SIG-M5 treated with dmso at 0.1 percent for 504 hours (cell line): ENCODE measurements around the gene PTPN14.

Source experiments
- DNase-seq: peaks from one replicate; lab custom pipeline; 2025; ENCODE audit not compliant: unreplicated experiment; lab: John Stamatoyannopoulos, UW

PTPN14 gene

DNA sequence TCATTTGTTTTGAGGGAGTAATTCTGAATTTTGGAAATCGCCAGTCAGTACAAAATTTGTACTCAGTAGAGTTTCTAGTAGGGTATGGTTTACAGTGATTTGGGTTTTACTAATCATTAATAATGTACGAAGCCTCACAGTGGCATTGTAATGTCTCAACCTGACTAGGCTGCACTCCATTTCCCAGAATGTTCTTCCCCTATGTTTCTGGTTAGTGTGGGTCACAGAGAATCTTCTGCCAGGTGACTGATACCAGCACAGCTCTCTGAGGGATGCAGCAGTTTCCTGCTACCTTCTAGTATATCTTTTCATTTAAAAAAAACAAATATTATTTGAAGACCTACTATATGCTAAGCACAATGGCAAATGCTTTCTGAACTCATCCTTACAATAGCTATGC is 112.9 kb downstream of the PTPN14 start:
- no peak for DNase-seq

DNA sequence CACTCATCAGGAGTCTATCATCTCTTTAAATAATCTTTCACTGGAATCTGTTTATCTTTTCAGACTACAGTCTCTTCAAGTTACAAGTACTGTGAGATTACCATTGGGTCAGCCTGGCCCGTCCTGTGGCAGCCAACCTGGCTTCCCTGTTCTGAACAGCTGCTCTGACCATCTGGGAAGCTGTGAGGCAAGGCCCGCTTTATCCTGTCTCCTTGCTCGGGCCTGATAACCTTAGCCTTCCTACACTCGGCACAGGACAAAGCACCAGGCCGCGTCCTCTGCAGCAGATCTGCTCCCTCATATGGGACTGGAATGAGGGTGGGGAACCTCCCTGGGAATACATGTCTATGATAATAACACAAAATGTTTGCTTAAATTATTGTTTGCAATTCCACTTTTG is 113.3 kb downstream of the PTPN14 start:
- DNase-seq, result no peak

DNA sequence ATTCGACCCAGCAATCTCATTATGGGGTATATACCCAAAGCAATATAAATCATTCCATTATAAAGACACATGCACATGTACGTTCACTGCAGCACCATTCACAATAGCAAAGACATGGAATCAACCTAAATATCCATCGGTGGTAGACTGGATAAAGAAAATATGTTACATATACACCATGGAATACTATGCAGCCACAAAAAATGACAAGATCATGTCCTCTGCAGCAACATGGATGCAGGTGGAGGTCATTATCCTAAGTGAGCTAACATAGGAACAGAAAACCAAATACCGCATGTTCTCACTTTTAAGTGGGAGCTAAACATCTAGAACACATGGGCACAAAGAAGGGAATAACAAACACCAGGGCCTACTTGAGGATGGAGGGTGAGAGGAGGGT is 115.5 kb downstream of the PTPN14 start:
- no peak for DNase-seq

DNA sequence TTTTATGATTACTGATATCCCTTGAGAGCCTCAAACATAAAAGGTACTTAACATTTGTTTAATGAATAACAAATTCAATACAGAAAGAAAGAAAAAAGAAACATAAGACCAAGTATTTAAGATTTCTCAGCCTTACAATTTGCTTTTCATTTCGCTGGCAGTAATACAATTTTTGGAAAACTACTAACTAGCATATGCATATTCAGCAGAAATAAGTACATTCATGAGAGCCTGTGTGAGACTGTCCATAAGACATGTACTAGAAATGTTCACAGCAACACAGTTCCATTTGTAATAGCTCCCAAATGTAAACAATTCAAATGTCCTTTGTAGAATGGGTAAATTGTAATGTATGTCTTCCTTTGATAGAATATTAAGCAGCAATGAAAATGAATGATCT is 119.2 kb downstream of the PTPN14 start:
- DNase-seq, result no peak

DNA sequence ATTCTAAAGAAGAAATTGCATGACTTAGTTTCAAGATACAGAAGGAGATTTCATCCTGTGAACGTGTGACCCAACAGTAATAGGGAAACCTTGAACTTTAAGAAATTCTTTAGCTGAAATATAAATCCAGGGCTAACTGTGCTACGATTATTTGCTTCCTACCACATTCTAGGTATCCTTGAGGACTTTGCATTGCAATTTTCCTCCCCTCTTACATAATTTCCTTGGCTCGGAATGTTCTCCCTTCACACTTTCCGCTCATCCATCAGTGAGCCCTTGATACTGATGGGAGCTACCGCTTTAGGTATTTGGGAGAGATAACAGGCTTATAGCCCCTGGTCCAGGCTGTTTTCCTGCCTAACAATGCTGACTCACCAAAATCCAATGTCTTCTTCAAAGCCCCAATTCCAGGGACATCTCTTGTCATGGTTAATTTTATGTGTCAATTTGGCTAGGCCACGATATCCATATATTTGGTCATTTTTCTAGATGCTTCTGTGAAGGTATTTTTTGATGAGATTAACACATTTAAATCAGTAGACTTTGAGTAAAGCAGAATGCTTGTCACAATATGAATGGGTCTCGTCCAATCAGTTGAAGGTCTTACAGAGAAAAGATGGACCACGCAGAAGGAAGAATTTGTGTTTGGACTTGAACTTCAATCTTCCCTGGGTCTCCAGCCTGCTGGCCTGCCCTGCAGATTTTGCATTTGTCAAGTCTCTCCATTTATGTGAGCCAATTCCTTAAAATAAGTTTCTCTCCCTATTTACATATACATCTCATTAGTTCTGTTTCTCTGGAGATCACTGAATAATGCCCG is 121.2 kb downstream of the PTPN14 start:
- DNase-seq, result no peak

DNA sequence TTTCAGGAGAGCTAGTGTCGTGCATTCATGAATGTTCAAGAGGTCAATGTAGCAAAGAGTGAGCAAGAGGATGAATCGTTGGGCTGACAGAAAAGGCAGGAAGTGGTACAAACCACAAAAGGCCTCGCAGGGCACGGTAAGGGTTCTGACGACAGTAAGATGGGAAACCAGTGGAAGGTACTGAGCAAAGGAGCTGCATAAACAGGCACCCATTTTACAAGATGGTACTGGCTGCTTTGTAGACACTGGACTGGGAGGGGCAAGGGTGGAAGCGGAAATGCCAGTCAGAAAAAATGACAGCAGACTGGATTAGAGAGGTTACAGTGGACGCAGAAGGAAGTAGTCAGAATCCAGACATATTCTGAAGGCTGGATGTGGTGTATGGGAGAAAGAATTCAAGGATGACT is 123.5 kb downstream of the PTPN14 start:
- peak; percentile 97 for DNase-seq

DNA sequence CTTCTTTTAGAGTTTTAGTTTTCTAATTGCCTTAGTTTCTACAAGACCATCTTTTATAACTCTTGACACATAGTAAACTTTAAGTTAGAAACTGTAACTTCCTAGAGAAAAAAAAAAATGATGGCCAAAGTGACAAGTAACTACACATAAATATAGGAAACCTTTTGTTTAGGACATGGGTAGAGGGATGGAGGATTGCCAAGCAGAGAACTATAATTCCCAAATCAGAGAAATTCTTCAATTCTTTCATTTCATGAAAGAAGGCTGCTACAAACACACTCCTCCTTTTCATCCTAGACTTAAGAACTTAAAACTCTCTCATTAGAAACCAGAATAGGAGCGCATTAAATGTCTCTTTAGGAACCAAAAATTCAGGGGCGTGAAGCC is 125.0 kb downstream of the PTPN14 start:
- no peak for DNase-seq

DNA sequence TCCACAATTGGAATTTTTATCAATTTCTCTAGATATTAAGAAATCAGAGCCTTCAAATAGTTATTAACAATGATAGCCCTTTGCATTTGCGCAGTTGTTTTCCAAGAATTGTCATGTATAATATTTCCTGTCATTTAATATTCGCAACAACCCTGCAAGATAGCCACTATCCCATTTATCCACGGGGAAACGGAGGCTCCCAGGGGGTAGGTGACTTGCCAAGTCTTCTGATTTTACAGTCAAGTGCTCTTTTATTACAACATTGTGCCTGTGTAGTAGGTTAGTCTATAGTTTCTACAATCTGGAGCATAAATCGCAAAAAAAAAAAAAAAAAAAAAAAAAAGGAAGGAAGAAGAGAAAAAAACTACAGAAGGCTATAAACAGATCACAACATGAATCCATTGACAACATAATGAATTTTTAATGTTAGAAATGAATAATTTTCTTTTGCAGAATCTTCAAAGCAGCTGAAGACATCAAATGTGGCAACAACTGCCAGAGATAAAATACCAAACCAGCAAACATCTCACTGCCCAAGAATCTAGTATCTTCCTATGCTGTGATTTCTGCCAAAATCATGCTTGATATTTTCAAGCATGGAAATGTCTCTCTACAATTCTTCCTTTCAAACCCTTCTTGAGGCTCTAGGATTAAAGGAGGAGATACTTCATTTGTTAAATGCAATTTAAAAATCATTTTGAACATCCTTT is 125.5 kb downstream of the PTPN14 start:
- no peak for DNase-seq

DNA sequence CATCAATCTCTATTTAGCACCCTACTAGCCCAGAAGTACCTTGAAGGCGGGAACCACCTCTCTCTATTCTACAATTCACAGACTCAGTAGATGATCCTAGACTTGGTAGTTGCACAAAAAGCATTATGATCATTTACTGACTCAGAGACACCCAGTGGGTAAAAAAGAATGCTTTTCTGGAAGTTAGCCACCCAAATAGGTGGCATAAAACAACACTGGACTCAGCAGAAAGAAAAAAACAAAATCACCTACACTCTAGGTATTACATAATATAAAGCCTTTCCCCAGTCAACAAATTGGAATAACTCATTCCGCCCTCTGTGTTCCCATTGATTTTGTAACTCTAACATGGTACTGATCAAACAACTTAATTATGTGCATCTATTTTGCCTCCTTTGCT is 126.3 kb downstream of the PTPN14 start:
- no peak for DNase-seq

DNA sequence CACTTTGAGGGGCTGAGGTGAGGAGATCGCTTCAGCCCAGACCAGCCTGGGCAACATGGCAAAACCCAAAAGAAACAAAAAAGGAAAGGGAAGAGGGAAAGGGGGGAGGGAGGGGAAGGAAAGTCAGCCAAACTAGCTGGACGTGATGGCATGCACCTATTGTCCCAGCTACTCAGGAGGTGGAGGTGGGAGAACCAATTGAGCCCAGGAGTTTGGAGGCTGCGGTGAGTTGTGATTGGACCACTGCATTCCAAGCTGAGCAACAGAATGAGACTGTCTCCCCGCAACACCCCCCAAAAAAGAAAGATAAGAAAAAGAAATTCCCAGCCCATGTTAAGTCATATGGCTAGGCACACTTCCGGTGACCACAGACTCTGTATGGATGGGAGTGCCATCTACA is 128.4 kb downstream of the PTPN14 start:
- no peak for DNase-seq

DNA sequence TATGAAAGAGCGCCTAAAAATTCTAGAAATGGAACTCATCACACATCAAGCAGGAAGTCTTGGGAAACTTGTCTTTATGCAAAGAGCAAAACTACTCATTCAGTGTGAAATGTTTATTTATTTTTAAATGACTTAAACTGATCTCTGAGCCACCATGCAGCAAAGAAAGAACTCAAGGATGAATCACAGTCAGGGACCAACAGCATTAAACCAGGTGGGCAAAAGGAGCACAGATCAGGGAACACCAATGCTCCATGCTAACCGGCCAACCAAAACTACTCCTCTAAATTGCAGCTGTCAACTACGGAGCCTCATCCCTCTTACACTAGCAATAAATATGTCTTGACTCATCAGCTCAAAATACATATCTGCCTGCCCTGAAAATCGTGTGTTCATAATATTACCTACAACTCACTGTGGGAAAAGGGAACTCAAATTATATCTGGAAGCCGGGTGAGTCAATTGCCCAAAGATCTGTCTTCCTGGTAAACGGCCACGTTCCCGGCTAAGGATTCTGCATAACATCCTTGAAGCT is 129.2 kb downstream of the PTPN14 start:
- DNase-seq, result no peak

DNA sequence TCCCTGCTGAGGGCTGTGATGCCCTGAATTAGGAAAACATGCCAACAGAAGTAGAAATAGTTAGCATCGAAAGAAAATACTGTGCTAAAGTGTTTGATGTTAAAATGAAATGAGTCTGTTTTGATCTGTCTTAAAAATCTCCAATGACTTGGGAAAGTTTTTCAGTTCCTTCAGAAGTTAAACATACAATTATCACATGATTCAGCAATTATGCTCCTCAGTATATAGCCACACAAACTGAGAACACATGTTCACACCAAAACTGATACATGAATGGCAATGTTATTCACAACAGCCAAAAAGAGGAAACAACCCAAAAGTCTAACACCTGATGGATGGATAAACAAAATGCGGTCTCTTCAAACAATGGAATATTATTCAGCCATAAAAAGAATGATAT is 130.6 kb downstream of the PTPN14 start:
- DNase-seq, result no peak

DNA sequence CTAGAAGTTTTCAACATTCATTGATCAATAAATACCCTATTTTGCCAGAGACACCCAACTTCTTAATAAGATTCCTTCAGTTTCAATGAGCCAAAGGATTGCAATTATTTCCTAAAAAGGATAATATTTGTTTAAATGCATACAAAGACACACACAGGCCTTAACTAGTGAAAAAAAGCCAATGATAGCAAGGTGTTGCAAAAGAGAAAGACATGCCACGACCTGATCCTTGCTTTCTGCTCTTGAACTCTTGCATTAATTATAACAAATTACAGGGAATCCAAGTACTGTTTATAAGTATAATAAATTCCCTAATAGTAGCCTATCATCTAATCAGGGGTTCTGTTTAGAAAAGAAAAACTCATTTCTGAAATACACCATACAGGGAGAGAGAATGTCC is 131.1 kb downstream of the PTPN14 start:
- DNase-seq, result no peak

DNA sequence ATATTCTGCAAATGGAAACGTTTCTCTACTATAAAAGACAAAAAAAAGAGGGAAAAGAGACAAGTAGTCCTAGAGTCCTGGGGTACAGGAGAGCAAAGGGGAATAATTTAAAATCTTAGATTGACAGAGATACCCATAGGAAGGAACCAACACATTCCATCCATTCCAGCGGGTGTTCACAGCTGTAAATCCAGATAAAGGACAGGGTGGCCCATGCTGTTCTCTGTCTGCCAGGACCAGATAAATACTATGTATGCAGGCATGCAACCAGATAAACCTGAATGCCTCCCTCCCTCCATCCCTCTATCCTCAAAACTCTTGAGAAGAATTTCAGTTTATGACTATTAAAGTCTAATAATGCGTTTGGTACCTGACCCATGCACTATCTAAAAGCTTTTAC is 131.8 kb downstream of the PTPN14 start:
- DNase-seq, result no peak

DNA sequence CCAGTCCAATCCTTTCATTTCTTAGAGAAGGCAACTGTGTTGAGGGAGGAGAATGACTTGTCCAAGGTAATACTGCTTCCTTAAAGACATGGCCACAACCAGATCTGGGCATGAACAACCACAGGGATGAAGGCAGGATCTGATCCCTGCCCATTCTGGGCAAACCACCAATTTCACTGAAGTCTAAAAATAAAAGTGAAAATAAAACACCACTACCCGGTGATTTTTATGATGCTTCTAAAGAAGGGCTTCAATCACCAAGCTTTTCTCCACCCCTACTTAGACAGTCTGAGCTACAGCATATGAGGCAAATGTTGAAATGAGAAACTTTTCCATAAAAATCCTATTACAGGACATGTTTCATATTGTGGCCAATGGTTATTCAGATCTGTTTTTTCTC is 133.0 kb downstream of the PTPN14 start:
- DNase-seq, result no peak

DNA sequence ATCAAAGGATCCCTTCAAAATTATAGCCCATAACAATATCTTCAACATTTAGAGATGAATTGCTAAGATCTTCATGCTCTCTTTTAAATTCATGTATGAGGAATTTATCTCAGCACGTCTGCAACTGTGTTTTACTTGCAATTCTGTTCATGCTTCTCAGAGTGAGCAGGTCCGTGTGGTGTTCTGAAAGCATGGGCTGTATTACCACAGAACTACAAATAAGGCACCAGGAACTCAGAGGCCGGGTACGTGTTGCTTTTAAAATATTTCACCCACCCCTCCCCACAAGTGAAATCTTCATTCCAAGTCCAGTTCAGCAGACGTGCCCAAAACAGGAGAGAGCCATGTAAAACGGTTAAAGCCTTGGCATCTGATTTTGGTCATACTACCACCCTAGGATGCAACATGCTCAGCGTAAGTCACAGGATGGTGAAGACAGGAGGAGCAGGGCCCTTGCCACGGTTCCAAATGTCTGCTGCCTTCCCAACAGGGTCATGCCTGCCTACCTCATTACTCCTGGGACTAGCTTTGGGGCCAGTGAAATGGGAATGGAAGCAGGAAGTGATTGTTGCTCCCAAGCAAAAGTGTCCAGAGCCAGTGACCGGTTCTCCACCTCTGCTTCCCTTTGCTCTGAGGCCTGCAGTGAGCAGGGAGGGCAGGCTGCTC is 133.7 kb downstream of the PTPN14 start:
- no peak for DNase-seq

DNA sequence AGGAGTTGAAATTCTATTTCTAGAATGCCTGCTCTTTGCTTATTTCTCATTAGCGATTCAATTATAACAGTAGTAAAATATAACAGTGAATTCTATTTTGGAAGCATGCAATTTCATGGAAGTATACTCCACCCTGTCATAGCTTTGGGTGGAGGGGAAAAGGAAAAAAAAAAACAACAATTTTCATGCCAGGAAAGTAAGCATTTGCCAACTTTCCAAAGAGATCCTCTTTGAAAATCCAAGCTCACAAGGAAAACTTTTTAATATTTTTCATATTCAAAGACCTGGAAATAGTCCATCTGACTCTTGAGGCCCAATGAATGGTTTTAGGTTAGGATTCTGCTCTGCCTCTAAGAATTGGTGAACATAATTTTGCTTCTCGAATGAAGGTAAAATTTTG is 134.5 kb downstream of the PTPN14 start:
- DNase-seq, result no peak

DNA sequence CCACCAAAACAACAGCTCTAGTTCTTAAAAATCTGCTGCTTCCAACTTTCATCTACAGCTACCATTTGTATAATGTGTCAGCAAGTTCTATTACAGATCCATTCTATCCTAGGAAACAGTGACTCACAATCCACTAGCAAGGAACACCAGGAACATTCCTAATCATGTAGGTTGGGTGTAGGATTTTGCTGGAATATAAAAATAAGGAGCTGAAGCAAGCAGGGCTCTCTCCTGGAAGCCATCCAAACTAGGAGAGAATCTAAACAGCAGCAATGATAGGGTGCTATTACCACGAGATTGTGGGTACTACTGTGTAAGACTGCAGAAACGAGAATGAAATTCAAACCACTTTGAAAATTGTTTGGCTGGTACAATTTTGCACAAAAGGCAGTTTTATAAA is 135.0 kb downstream of the PTPN14 start:
- DNase-seq, result no peak

DNA sequence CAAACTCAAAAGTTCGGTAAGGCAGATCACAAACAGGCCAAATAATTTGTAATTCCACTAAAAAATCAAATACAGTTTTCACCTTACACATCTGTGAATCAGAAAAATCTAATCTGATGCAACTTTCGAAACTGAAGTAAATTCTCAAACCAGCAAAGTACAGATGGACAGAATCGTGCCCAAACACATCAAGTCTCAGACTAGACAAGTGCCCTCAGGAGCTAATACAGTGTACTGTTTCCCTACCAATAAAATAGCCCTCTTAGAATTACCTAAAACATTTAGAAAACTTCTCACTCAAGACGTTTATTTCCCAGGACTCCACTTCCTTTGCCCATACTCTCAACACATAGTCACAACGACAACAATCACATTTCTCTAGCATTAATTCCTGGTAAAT is 136.3 kb downstream of the PTPN14 start:
- no peak for DNase-seq

DNA sequence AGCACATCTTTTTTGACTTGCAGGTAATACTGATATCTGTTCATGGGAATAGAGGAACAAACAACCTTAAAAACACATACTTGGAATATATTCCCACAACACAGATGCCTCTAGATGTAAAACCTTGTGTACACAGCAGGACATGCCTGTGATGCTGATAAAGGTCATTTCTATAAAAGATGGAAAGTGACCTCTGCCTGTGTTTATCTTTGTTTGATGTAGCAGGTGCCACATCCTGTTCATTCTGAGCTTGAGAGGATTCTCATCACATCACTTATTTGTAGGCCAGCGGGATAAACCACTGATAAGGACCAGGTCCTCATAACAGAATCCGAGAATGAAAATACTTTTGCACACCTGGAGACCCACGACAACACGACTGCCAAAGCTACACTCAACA is 136.7 kb downstream of the PTPN14 start:
- DNase-seq, result no peak

DNA sequence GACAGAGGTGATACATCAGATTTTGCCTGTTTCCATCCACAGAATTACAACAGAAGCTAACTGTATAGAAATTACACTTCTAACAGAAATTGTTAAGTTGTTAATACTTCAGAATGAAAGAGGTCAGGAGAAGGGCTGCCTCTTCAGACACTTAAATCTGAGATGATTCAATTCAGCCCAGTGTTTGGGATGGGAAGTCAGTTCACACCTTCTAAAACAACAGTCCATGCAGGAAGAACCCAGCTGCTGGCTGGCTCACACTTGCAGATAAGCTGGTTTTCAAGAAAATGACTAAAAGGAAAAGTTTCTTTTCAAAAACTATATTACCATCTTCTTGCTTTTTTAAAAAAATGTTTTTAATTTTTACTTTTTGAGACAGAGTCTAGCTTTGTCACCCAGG is 138.1 kb downstream of the PTPN14 start:
- no peak for DNase-seq
